ENCODE results near the gene KIF6.
"Not testable (repeated sequence)": the region's sequence is repeated elsewhere in the genome, so short reads cannot be mapped to it uniquely, and the experiment has no call there.

Gene KIF6

DNA sequence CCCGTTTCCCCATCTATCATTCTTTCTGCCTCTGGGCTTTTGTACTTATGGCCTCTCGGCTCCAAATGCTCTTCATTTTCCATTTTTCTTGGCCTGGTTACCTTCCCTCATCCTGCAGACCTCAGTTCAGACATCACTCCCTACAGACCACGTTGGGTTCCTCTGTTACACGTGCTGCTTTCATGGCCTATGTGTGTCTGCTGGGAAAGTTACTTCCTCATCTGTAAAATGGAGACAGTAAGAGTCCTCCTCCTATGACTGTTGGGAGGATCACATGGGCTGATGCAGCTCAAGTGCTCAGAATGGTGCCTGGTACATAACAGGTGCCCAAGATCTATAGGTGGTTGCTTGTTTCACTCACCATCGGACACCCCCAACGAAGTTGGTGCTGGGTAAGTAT is 424.5 kb downstream of the KIF6 start:
- no peak for DNase-seq (ENCODE audit: low read depth in 3 of 3, low spot score in 1 of 3)

DNA sequence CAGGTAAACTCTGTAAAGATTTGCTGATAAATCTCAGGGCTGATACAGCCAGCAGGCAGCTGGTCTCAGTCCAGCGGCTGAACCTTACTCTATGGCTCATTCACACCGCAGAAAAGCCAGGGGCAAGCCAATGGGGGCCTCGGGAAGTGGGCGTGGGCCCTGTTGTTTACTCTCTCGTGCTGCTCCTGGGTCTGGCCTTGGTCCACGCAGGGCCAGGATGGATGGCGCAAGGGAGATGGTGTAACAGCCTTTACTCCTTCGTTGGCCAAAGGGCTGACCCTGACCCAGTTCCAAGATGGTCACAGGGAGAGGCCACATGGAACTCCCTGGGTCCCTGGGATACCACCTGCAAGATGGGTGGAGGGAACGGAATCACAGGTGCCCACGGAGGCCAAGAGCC is 427.1 kb downstream of the KIF6 start:
- no peak for DNase-seq (ENCODE audit: low read depth in 3 of 3, low spot score in 1 of 3)

- no peak for DNase-seq (ENCODE audit: low read depth in 3 of 3, low spot score in 1 of 3)
Observed at GRCh38 chr6:39296745-39297640, 428.2 kb downstream of the KIF6 start.

DNA sequence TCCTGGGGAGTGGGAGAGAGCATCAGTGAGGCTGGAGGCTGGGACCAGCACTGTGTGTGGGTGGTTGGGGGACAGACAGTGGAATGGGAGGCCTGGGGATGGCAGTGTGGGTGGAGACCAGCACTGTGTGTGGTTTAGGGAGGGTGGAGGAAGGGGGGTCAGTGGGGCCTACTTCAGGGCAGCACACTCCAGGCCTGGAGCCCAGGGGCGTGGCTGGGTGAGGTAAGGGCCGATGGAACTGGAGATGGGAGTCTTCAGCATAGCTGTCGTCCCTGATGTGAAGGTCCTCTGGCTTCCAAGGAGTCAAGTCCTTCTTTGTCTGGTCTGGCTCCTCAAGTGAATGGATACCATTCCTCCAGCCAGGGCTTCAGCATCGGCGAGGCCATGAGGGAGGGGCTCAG is 429.6 kb downstream of the KIF6 start:
- no peak for DNase-seq (ENCODE audit: low read depth in 3 of 3, low spot score in 1 of 3)

GRCh38 chr6:39294899-39295298 is 430.3 kb downstream of the KIF6 start:
- no peak for DNase-seq (ENCODE audit: low read depth in 3 of 3, low spot score in 1 of 3)

GRCh38 chr6:39294133-39294532 is 431.1 kb downstream of the KIF6 start:
- DNase-seq (ENCODE audit: low read depth in 3 of 3, low spot score in 1 of 3): no peak

GRCh38 chr6:39292637-39293036 is 432.6 kb downstream of the KIF6 start:
- no peak for DNase-seq (ENCODE audit: low read depth in 3 of 3, low spot score in 1 of 3)

GRCh38 chr6:39289490-39289889 is 435.7 kb downstream of the KIF6 start:
- no peak for DNase-seq (ENCODE audit: low read depth in 3 of 3, low spot score in 1 of 3)

- no peak for DNase-seq (ENCODE audit: low read depth in 3 of 3, low spot score in 1 of 3)
Observed at GRCh38 chr6:39287601-39288000, 437.6 kb downstream of the KIF6 start.

DNA sequence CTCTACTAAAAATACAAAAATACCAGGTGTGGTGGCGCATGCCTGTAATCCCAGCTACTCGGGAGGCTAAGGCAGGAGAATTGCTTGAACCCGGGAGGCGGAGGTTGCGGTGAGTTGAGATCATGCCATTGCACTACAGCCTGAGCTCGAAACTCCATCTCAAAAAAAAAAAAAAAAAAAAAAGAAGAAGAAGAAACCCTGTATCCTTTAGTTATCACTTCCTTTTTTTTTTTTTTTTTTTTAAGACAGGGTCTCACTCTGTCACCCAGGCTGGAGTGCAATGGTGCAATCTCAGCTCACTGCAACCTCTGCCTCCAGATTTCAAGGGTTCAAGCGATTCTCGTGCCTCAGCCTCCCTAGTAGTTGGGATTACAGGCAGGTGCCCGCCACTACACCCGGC is 438.6 kb downstream of the KIF6 start:
- DNase-seq (ENCODE audit: low read depth in 3 of 3, low spot score in 1 of 3): not testable (repeated sequence)

DNA sequence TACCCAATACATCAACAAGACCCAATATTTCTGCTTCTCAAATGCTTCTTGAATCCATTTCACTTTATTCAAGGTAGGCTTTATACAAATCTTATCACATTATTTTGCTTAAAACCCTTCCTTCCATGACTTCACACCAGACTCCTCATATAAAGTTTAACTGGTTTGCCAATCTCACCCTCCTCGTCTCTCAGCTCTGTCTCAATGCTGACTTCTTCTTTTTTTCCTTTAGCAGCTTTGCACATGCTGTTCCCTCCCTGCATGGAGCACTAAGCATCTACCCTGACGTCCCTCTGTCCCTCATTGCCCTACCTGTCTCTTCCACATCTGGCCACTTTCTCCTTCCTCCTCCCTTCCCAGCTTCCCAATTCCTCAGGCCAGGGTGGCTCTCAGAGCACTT is 442.4 kb downstream of the KIF6 start:
- no peak for DNase-seq (ENCODE audit: low read depth in 3 of 3, low spot score in 1 of 3)

DNA sequence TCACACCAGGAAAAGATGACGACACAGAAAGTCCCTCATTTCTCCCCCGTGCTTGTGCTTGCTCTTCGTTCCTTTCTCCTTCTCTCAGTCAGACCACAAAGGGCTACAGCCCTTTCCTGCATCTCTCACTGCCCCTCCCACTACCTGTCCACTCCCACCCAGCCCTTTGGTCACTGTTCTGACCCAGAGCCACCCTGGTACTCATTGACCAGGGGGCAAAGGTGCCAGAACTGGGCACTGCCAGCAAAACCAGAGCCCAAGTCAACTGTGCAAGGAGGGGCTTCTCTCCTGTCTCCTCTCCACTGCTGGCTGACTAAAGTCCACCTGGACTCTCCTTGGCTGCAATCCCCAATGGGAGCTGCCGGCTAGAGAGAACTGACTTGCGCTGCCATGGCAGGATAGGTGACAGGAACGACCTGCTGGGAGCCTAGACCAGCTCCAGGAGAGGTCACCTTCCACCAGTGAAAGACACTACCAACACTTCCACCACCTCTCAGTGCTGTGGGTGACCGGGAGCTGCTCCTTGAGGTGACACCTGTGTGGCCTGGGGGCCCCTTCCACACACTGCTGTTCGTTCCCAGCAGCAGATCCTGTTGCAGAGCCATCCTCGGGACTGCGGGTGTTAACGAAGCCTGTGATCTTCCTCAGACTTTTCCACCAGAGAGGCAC is 443.8 kb downstream of the KIF6 start:
- no peak for DNase-seq (ENCODE audit: low read depth in 3 of 3, low spot score in 1 of 3)

DNA sequence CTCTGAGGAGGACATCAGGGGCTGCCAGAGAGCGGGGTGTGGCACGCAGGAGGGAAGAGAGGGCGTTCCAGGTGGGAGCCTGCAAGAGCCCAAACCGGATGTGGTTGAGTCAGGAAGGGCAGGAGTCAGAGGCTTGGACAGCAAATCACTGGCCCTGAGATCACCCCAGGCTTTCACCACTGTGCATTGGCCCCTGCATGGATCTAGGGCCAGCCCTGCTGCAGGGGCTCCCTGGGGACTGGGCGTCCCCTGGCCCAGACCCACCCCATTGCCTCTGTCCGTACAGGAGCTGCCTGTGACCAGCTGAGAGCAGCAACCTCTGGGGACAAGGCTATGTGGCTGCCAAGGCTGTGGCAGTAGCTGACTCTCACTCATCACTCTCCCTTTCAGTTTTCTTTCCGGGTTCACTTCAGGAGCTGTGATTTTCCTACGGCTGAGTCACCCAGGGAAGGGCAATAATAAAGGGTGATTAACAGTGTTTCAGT is 444.9 kb downstream of the KIF6 start:
- DNase-seq (ENCODE audit: low read depth in 3 of 3, low spot score in 1 of 3): no peak
